Neuronal stem cell (in vitro differentiated cells): ENCODE measurements around the gene LHX1.

Source experiments
- DNase-seq: peaks from one replicate; pipeline ENCODE4 v3.0.0-alpha.2; 2013; ENCODE audit warnings: low spot score
- H2AFZ ChIP-seq: one replicate; pipeline ENCODE4 v1.6.1; 2013; ENCODE audit warnings: mild to moderate bottlenecking, low read length, inconsistent platforms
- H2AK5ac ChIP-seq: 2 replicates; pipeline ENCODE4 v1.6.1; 2013; ENCODE audit warnings: low read depth, mild to moderate bottlenecking, inconsistent platforms, low read length, moderate library complexity, mixed read lengths
- H2BK120ac ChIP-seq: 2 replicates; pipeline ENCODE4 v1.6.1; 2013; ENCODE audit warnings: low read depth, mild to moderate bottlenecking, inconsistent platforms, low read length, moderate library complexity, mixed read lengths
- H2BK12ac ChIP-seq: one replicate; pipeline ENCODE4 v1.6.1; 2013; ENCODE audit warnings: low read length, inconsistent platforms
- H2BK15ac ChIP-seq: 2 replicates; pipeline ENCODE4 v1.6.1; 2013; ENCODE audit warnings: mild to moderate bottlenecking, low read length, inconsistent platforms, mixed read lengths
- H2BK5ac ChIP-seq: one replicate; pipeline ENCODE4 v1.6.1; 2013; ENCODE audit warnings: inconsistent platforms, mild to moderate bottlenecking, low read length, moderate library complexity
- H3K14ac ChIP-seq: one replicate; pipeline ENCODE4 v1.6.1; 2013; ENCODE audit warnings: low read length, inconsistent platforms
- H3K18ac ChIP-seq: 2 replicates; pipeline ENCODE4 v1.6.1; 2013; ENCODE audit warnings: low read length, inconsistent platforms
- H3K23ac ChIP-seq: 2 replicates; pipeline ENCODE4 v1.6.1; 2013; ENCODE audit warnings: low read depth, mild to moderate bottlenecking, mixed read lengths, low read length, inconsistent platforms; ENCODE audit not compliant: poor library complexity
- H3K27ac ChIP-seq: replicated peaks from 3 replicates; pipeline ENCODE4 v1.5.1; 2013; ENCODE audit warnings: low read length, inconsistent platforms
- H3K27me3 ChIP-seq, 3 experiments: 2 replicates each; pipeline ENCODE4 v1.6.1; 2013; ENCODE audit warnings: low read length in 3 of 3, mild to moderate bottlenecking in 2 of 3, inconsistent platforms in 1 of 3, low read depth in 1 of 3, mixed read lengths in 1 of 3, moderate library complexity in 1 of 3; ENCODE audit not compliant: control insufficient read depth in 3 of 3, insufficient read depth in 3 of 3
- H3K36me3 ChIP-seq, 2 donors: replicated peaks in 1 of 2; 2 replicates each; pipeline ENCODE4 v1.6.1; 2013; ENCODE audit warnings: low read length in 2 of 2; ENCODE audit not compliant: control insufficient read depth in 2 of 2, insufficient read depth in 2 of 2
- H3K4ac ChIP-seq: 2 replicates; pipeline ENCODE4 v1.6.1; 2013; ENCODE audit warnings: inconsistent platforms, mild to moderate bottlenecking, low read length, moderate library complexity
- H3K4me1 ChIP-seq, 2 donors: 1 replicate in 1 of 2; 2 replicates in 1 of 2; pipeline ENCODE4 v1.6.1; 2013; ENCODE audit warnings: low read length in 2 of 2, low read depth in 1 of 2; ENCODE audit not compliant: control insufficient read depth in 2 of 2, insufficient read depth in 1 of 2
- H3K4me2 ChIP-seq: one replicate; pipeline ENCODE4 v1.6.1; 2013; ENCODE audit warnings: mild to moderate bottlenecking, low read length, inconsistent platforms; ENCODE audit not compliant: insufficient read depth, poor library complexity, severe bottlenecking
- H3K4me3 ChIP-seq, 2 donors: 2 replicates each; pipeline ENCODE4 v1.5.1; 2013; ENCODE audit warnings: low read length in 2 of 2, mild to moderate bottlenecking in 2 of 2, inconsistent platforms in 1 of 2, moderate library complexity in 1 of 2
- H3K79me1 ChIP-seq: one replicate; pipeline ENCODE4 v1.6.1; 2013; ENCODE audit warnings: low read depth, mild to moderate bottlenecking, inconsistent platforms, low read length, moderate library complexity
- H3K9ac ChIP-seq: one replicate; pipeline ENCODE4 v1.6.1; 2013; ENCODE audit warnings: mild to moderate bottlenecking, low read depth, low read length, inconsistent platforms; ENCODE audit not compliant: poor library complexity
- H3K9me3 ChIP-seq, 2 donors: replicated peaks in 1 of 2; 2 replicates each; pipeline versions ENCODE3 to v1.6.1; 2013; ENCODE audit warnings: low read length in 2 of 2, mild to moderate bottlenecking in 2 of 2, inconsistent platforms in 1 of 2, low read depth in 1 of 2, mixed read lengths in 1 of 2, moderate library complexity in 1 of 2; ENCODE audit not compliant: control insufficient read depth in 2 of 2, insufficient read depth in 1 of 2
- H4K8ac ChIP-seq: one replicate; pipeline ENCODE4 v1.6.1; 2013; ENCODE audit warnings: low read depth, mild to moderate bottlenecking, inconsistent platforms, low read length, moderate library complexity
- H4K91ac ChIP-seq: one replicate; pipeline ENCODE4 v1.6.1; 2013; ENCODE audit warnings: low read length, low read depth, mild to moderate bottlenecking, inconsistent platforms; ENCODE audit not compliant: poor library complexity
- WGBS, 2 donors: extraction: QIAGEN DNeasy Blood & Tissue Kit; methylation state at CpG; one replicate each; pipeline ENCODE4 v1.1.7; 2013; ENCODE audit warnings: missing lambda C conversion rate in 2 of 2, mixed read lengths in 1 of 2; ENCODE audit not compliant: insufficient read length in 2 of 2, insufficient replicate concordance in 1 of 2; ENCODE audit errors: extremely low coverage in 2 of 2; 5-methylcytosine and 5-hydroxymethylcytosine counted together

Gene LHX1

DNA sequence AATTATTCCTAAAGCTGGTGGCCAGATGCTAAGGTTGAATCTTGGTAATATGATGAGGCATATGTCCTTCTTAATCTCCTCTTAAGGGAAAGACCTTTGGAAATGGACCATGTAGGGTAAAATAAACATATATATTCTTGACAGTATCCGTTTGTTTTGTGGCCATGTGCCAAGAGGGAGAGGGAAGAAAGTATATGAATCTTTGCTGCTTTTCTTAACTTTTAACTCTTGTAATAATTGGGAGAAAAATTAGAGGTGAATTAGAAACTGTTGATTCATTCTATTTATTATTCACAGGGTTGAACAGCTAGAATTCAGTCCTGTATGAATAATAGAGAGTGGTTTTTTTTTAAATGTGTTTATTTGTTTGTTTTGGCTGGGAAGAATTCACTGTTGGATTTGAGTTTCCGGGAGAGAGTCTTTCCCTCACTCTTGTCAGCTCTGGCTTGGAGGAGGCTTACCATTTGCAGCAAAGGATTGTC, 43.0 kb downstream of the LHX1 start:
- no peak overlapping the region for H4K91ac ChIP-seq
- H2BK15ac ChIP-seq: no peak overlapping the region
- no peaks in the 10 kb centered on the region for H3K27me3 ChIP-seq
- H3K4ac ChIP-seq: no peak overlapping the region
- H2AFZ ChIP-seq: no peak overlapping the region
- no peak overlapping the region for H3K9ac ChIP-seq
- H3K27ac ChIP-seq: no peak overlapping the region
- H3K4me1 ChIP-seq: no peaks in the 10 kb centered on the region
- no peak for DNase-seq
- H2BK120ac ChIP-seq: no peak overlapping the region
- no peaks in the 10 kb centered on the region for H3K79me1 ChIP-seq
- no peaks in the 10 kb centered on the region for H3K9me3 ChIP-seq
- no peak overlapping the region for H3K14ac ChIP-seq
- H3K4me2 ChIP-seq: no peak overlapping the region
- no peak overlapping the region for H4K8ac ChIP-seq
- H3K36me3 ChIP-seq: peaks cover 2 to 7% of the 10 kb centered on the region in 2 donors
- H3K23ac ChIP-seq: no peak overlapping the region
- no peak overlapping the region for H3K4me3 ChIP-seq
- WGBS, 2 donors: 100% methylated on average over 1 of the region's 2 CpGs; no CpG with 5 or more reads in 1 of the 2 donors
- no peak overlapping the region for H3K18ac ChIP-seq
- H2BK5ac ChIP-seq: no peak overlapping the region
- H2AK5ac ChIP-seq: no peak overlapping the region
- H2BK12ac ChIP-seq: no peak overlapping the region

DNA sequence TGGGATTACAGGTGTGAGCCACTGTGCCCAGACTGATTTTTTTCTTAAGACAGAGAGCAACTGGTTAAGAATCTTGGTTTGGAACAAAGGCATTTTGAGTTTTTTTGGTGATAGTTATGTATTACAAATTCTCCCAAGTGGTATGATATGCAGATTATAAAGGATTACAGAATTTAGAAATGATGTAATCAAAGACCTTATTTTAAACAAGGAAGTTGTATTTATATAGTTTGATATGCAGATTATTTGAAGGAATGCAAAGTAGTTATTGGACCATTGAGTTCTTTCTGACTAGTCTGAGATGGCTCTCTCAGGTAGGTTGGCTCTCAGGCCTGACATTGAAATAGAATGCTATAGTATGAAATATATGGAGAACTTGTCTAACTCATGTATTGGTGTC, 46.3 kb downstream of the LHX1 start:
- H2BK12ac ChIP-seq: no peak overlapping the region
- H2BK120ac ChIP-seq: no peak overlapping the region
- H3K18ac ChIP-seq: no peak overlapping the region
- H4K8ac ChIP-seq: no peak overlapping the region
- no peak overlapping the region for H3K27ac ChIP-seq
- no peak overlapping the region for H3K14ac ChIP-seq
- no peak overlapping the region for H4K91ac ChIP-seq
- H3K4ac ChIP-seq: no peak overlapping the region
- no peak overlapping the region for H3K9ac ChIP-seq
- H3K9me3 ChIP-seq: no peaks in the 10 kb centered on the region
- H3K79me1 ChIP-seq: no peaks in the 10 kb centered on the region
- H3K4me2 ChIP-seq: no peak overlapping the region
- no peak for DNase-seq
- H2AK5ac ChIP-seq: no peak overlapping the region
- H2BK15ac ChIP-seq: no peak overlapping the region
- no peak overlapping the region for H3K23ac ChIP-seq
- no peaks in the 10 kb centered on the region for H3K27me3 ChIP-seq
- H2BK5ac ChIP-seq: no peak overlapping the region
- H2AFZ ChIP-seq: no peak overlapping the region
- H3K4me3 ChIP-seq: no peak overlapping the region
- no peaks in the 10 kb centered on the region for H3K4me1 ChIP-seq
- H3K36me3 ChIP-seq: peaks cover 5 to 35% of the 10 kb centered on the region in 2 donors

DNA sequence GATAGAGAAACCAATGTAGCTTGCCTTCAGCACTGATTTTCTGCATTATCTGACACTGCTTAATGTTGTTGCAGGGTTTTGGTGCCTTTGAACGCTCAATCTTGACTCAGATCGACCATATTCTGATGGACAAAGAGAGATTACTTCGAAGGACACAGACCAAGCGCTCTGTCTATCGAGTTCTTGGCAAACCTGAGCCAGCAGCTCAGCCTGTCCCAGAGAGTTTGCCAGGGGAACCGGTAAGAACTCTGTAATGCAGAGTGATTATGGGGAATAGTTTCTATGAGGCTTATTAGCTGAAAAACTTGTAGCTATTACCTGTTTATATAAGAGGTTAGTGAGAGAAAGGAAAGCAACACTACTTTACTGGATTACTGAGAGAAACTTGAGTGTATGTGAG, 51.9 kb downstream of the LHX1 start:
- H3K36me3 ChIP-seq: peaks cover 9 to 80% of the 10 kb centered on the region in 2 donors
- no peak overlapping the region for H2BK12ac ChIP-seq
- no peak overlapping the region for H3K23ac ChIP-seq
- no peaks in the 10 kb centered on the region for H3K4me1 ChIP-seq
- no peak overlapping the region for H3K27ac ChIP-seq
- no peak overlapping the region for H2AFZ ChIP-seq
- H3K14ac ChIP-seq: no peak overlapping the region
- H3K9ac ChIP-seq: no peak overlapping the region
- no peak overlapping the region for H3K4ac ChIP-seq
- no peak overlapping the region for H4K8ac ChIP-seq
- WGBS, 2 donors: no CpG with 5 or more reads among the region's 6 CpGs
- H3K18ac ChIP-seq: no peak overlapping the region
- no peaks in the 10 kb centered on the region for H3K9me3 ChIP-seq
- no peak overlapping the region for H3K4me3 ChIP-seq
- no peak overlapping the region for H3K4me2 ChIP-seq
- H3K27me3 ChIP-seq: no peaks in the 10 kb centered on the region
- H2AK5ac ChIP-seq: no peak overlapping the region
- no peak overlapping the region for H2BK5ac ChIP-seq
- no peaks in the 10 kb centered on the region for H3K79me1 ChIP-seq
- no peak overlapping the region for H4K91ac ChIP-seq
- H2BK15ac ChIP-seq: no peak overlapping the region
- H2BK120ac ChIP-seq: no peak overlapping the region
- DNase-seq: no peak

DNA sequence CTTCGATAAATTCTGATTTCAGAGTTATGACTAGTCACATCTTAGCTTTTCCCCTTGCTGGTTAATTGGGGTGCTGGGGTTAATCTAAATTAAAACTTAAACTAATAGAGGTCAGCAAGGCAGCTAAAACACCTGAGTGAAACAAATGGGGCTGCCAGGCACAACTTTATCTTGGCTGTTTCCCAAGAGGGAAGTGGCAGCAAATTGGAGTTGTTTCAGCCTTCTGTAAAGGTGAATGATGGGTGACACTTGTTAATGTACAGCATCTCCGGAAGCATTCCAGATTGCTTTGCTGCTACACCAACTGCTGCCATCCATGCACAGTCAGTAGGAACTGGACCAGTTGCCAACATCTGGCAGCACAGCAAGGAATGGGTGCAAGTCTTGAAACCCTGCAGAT, 55.4 kb downstream of the LHX1 start:
- no peak overlapping the region for H3K9ac ChIP-seq
- H3K4ac ChIP-seq: no peak overlapping the region
- no peak overlapping the region for H4K8ac ChIP-seq
- no peak overlapping the region for H2BK120ac ChIP-seq
- H2BK5ac ChIP-seq: no peak overlapping the region
- no peak for DNase-seq
- H2BK12ac ChIP-seq: no peak overlapping the region
- peaks cover 16 to 96% of the 10 kb centered on the region in 2 donors for H3K36me3 ChIP-seq
- no CpG with 5 or more reads among the region's 2 CpGs for WGBS, 2 donors
- no peak overlapping the region for H2AFZ ChIP-seq
- no peak overlapping the region for H2AK5ac ChIP-seq
- no peaks in the 10 kb centered on the region for H3K79me1 ChIP-seq
- H3K9me3 ChIP-seq: peaks cover 2 to 10% of the 10 kb centered on the region in 2 donors
- H3K27me3 ChIP-seq: no peaks in the 10 kb centered on the region
- no peak overlapping the region for H3K27ac ChIP-seq
- H2BK15ac ChIP-seq: no peak overlapping the region
- no peak overlapping the region for H3K23ac ChIP-seq
- no peak overlapping the region for H4K91ac ChIP-seq
- no peaks in the 10 kb centered on the region for H3K4me1 ChIP-seq
- no peak overlapping the region for H3K14ac ChIP-seq
- no peak overlapping the region for H3K4me2 ChIP-seq
- no peak overlapping the region for H3K4me3 ChIP-seq
- no peak overlapping the region for H3K18ac ChIP-seq
